Left lung (tissue), 10 donors: ENCODE results near the gene GMDS. TPM values are rescaled to one million over a fixed set of nuclear protein-coding genes. Genes with fewer than 3 reads are reported as not detected.

Experiments
- ATAC-seq: fragments of 200-7000 bp; cut with Tn5 transposase; one replicate; pipeline ENCODE4 v1.9.1; 2020; ENCODE audit warnings: moderate library complexity
- DNase-seq, 4 donors: peaks; one replicate each; pipeline ENCODE4 v3.0.0-alpha.2; 2013 to 2020
- H3K27ac ChIP-seq, 2 donors: fragments of 200-600 bp; sonication (generic) in 1 of 2; one replicate each; pipeline versions ENCODE4 v1.5.0 to v1.8.0; 2020 to 2021
- H3K27me3 ChIP-seq, 2 donors: fragments of 200-600 bp; sonication (generic) in 1 of 2; one replicate each; pipeline versions ENCODE4 v1.5.0 to v1.8.0; 2020 to 2021
- H3K36me3 ChIP-seq, 2 donors: fragments of 200-600 bp; sonication (generic) in 1 of 2; one replicate each; pipeline versions ENCODE4 v1.5.0 to v1.8.0; 2020 to 2021
- H3K4me1 ChIP-seq, 2 donors: fragments of 200-600 bp; one replicate each; pipeline ENCODE4 v1.8.0; 2021
- H3K4me3 ChIP-seq, 2 donors: fragments of 200-600 bp; sonication (generic) in 1 of 2; one replicate each; pipeline versions ENCODE4 v1.5.0 to v1.8.0; 2020 to 2021; ENCODE audit warnings: mild to moderate bottlenecking in 1 of 2
- H3K9me3 ChIP-seq, 2 donors: fragments of 200-600 bp; sonication (generic) in 1 of 2; one replicate each; pipeline versions ENCODE4 v1.5.0 to v1.8.0; 2020 to 2021
- intact Hi-C, 2 donors: fragments of 100-400 bp; cut with DNase I; formaldehyde crosslinking; loops; one replicate each; pipeline versions ENCODE4 v1.11.2 to v1.14.2; 2022
- polyA plus RNA-seq, 6 donors: library from polyadenylated mRNA; unstranded; fragments of 120-200 nt; gene quantifications; one replicate each; pipeline ENCODE4 v1.2.1, GENCODE V29; 2013; ENCODE audit not compliant: insufficient read length in 6 of 6
- total RNA-seq, 2 donors: library from RNA; stranded (reverse); fragmentation: NEBNext Ultra II Directional; extraction: Animal tissue kit (Norgen Biotek cat#: 25700); gene quantifications; one replicate each; pipeline ENCODE4 v1.2.1, GENCODE V29; 2021
- TF ChIP-seq, protein P1 (sequence below), 2 donors: fragments of 200-600 bp; sonication (generic) in 1 of 2; IDR thresholded peaks; one replicate each; pipeline versions ENCODE4 v1.5.0 to v1.8.0; 2021; ENCODE audit warnings: antibody characterized with exemption in 2 of 2
- donor health status: DM: no; HTN: yes; CAD: no.
- donor health status: DM: no; HTN: no; CAD: no.

GMDS gene
- total and polyA plus RNA-seq, 8 donors: 16.5 to 25.4 (median 21.2) TPM

GRCh38 chr6:2140438-2141128 is 104.8 kb downstream of the GMDS start:
- TF ChIP-seq, protein P1, sequence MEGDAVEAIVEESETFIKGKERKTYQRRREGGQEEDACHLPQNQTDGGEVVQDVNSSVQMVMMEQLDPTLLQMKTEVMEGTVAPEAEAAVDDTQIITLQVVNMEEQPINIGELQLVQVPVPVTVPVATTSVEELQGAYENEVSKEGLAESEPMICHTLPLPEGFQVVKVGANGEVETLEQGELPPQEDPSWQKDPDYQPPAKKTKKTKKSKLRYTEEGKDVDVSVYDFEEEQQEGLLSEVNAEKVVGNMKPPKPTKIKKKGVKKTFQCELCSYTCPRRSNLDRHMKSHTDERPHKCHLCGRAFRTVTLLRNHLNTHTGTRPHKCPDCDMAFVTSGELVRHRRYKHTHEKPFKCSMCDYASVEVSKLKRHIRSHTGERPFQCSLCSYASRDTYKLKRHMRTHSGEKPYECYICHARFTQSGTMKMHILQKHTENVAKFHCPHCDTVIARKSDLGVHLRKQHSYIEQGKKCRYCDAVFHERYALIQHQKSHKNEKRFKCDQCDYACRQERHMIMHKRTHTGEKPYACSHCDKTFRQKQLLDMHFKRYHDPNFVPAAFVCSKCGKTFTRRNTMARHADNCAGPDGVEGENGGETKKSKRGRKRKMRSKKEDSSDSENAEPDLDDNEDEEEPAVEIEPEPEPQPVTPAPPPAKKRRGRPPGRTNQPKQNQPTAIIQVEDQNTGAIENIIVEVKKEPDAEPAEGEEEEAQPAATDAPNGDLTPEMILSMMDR (IDR thresholded peaks at IDR 0.05): no peak
- H3K27me3 ChIP-seq: no peaks in the 10 kb centered on the region
- H3K9me3 ChIP-seq: no peaks in the 10 kb centered on the region
- H3K36me3 ChIP-seq: no peaks in the 10 kb centered on the region
- H3K4me3 ChIP-seq: no peak overlapping the region
- H3K27ac ChIP-seq: no peak overlapping the region
- DNase-seq (no peak), ATAC-seq (no peak)
- H3K4me1 ChIP-seq: no peaks in the 10 kb centered on the region
- intact Hi-C loops: no loop called here

- ATAC-seq: no peak
- H3K4me1 ChIP-seq: no peaks in the 10 kb centered on the region
- no peaks in the 10 kb centered on the region for H3K9me3 ChIP-seq
- no peaks in the 10 kb centered on the region for H3K36me3 ChIP-seq
- TF ChIP-seq, protein P1 (IDR thresholded peaks at IDR 0.05): no peak
- no peak overlapping the region for H3K4me3 ChIP-seq
- H3K27ac ChIP-seq: no peak overlapping the region
- intact Hi-C loops: no loop called here
- no peaks in the 10 kb centered on the region for H3K27me3 ChIP-seq
- DNase-seq: no peak
Observed at GRCh38 chr6:2135401-2135800, 110.0 kb downstream of the GMDS start.

DNA sequence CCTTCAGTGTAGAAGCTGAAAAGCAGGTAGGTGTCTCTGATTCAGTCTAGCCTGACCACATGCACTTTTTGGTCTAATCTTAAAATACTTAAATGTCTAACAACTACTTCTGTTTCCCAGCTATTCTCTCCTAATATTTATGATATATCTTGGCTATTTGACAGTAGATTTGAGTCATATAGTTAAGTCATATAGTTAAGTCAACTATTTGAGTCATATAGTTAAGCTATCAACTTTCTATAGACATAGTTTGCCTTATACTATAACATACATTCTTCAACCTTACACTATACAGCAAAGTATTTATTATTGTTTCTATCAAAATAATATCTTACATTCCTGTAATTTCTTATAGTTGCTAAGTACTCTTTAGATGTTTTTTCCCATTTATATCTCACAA is 110.9 kb downstream of the GMDS start:
- no peak for ATAC-seq
- H3K36me3 ChIP-seq: no peaks in the 10 kb centered on the region
- no peak overlapping the region for H3K4me3 ChIP-seq
- no peak overlapping the region for H3K27ac ChIP-seq
- TF ChIP-seq, protein P1 (IDR thresholded peaks at IDR 0.05): no peak
- DNase-seq: no peak
- intact Hi-C loops: no loop called here
- no peaks in the 10 kb centered on the region for H3K4me1 ChIP-seq
- no peaks in the 10 kb centered on the region for H3K9me3 ChIP-seq
- H3K27me3 ChIP-seq: no peaks in the 10 kb centered on the region

GRCh38 chr6:2133716-2134310 is 111.6 kb downstream of the GMDS start:
- Histone ChIP-seq H3K4me3 (no peak overlapping the region), H3K27me3 (no peaks in the 10 kb centered on the region), H3K36me3 (no peaks in the 10 kb centered on the region), H3K9me3 (no peaks in the 10 kb centered on the region), H3K4me1 (no peaks in the 10 kb centered on the region), H3K27ac (no peak overlapping the region)
- DNase-seq: no peak
- no peak for ATAC-seq
- intact Hi-C loops: no loop called here
- TF ChIP-seq, protein P1 (IDR thresholded peaks at IDR 0.05): no peak

- H3K27ac ChIP-seq: no peak overlapping the region
- ATAC-seq: no peak
- DNase-seq: no peak
- H3K27me3 ChIP-seq: no peaks in the 10 kb centered on the region
- no peak overlapping the region for H3K4me3 ChIP-seq
- H3K9me3 ChIP-seq: no peaks in the 10 kb centered on the region
- H3K4me1 ChIP-seq: peaks cover 0 to 2% of the 10 kb centered on the region in 2 donors
- H3K36me3 ChIP-seq: no peaks in the 10 kb centered on the region
- intact Hi-C loops: no loop called here
- TF ChIP-seq, protein P1 (IDR thresholded peaks at IDR 0.05): no peak
Observed at GRCh38 chr6:2132916-2133315, 112.5 kb downstream of the GMDS start.
